GM12891 (cell line): ENCODE data around the gene FYB2.

ENCODE experiments used
- PAX5 ChIP-seq: IDR thresholded peaks from 2 replicates; pipeline ENCODE4 v1.6.1; 2011; ENCODE audit warnings: low read length, moderate library complexity, mild to moderate bottlenecking; ENCODE audit not compliant: insufficient read depth, severe bottlenecking
- POLR2A ChIP-seq: IDR thresholded peaks from 2 replicates; pipeline ENCODE4 v1.6.1; 2011; ENCODE audit warnings: low read depth, low read length, control low read depth
- POLR2AphosphoS5 ChIP-seq: IDR thresholded peaks from 2 replicates; pipeline ENCODE4 v1.6.1; 2011; ENCODE audit warnings: low read depth, low read length, control low read depth
- SPI1 ChIP-seq: IDR thresholded peaks from 2 replicates; pipeline ENCODE4 v1.6.1; 2011; ENCODE audit warnings: low read depth, low read length, control low read depth
- TAF1 ChIP-seq: IDR thresholded peaks from 2 replicates; pipeline ENCODE4 v1.6.1; 2011; ENCODE audit warnings: low read depth, low read length, control low read depth

- TF ChIP-seq POLR2A, result no peak
- no peak for TF ChIP-seq POLR2AphosphoS5
- no peak for TF ChIP-seq TAF1
- no peak for TF ChIP-seq PAX5
- TF ChIP-seq SPI1, result no peak
Observed at GRCh38 chr1:56819387-56819899, at the start of gene FYB2.
